Measurements from ENCODE around the gene WDR59. TPM values are rescaled to one million over a fixed set of nuclear protein-coding genes. Genes with fewer than 3 reads are reported as not detected.

Gene WDR59
- total and polyA plus RNA-seq, 2 donors (not counting 1 experiment from before 2014, with no cell fraction given): 52.6 to 127 TPM

GRCh38 chr16:74950511-74950910 is 34.4 kb downstream of the WDR59 start:
- no peaks in the 10 kb centered on the region for H3K9me3 ChIP-seq (ENCODE audit: control extremely low read depth in 1 of 3, control insufficient read depth in 2 of 3, insufficient read depth in 1 of 3, low read length in 2 of 3)
- no peak overlapping the region for H3K9ac ChIP-seq (ENCODE audit: low read length)
- H3K79me2 ChIP-seq (ENCODE audit: control insufficient read depth, insufficient read depth, low read length): no peaks in the 10 kb centered on the region
- no peak overlapping the region for H3K4me2 ChIP-seq (replicated peaks; ENCODE audit: low read depth, low read length, poor library complexity, severe bottlenecking)
- no peaks in the 10 kb centered on the region for H4K20me1 ChIP-seq (ENCODE audit: control insufficient read depth, insufficient read depth, low read length, poor library complexity, severe bottlenecking)
- no peak overlapping the region for H3K27ac ChIP-seq (ENCODE audit: low read length in 2 of 2)
- H3K36me3 ChIP-seq (replicated peaks in 1 of 2; ENCODE audit: control extremely low read depth in 1 of 2, control insufficient read depth in 1 of 2, extremely low read depth in 1 of 2, insufficient read depth in 2 of 2, low read length in 1 of 2): peaks cover 5 to 52% of the 10 kb centered on the region in 2 experiments
- TF ChIP-seq CTCF (IDR thresholded peaks at IDR 0.05): no peak
- no peak for TF ChIP-seq EZH2 (IDR thresholded peaks at IDR 0.05; ENCODE audit: borderline replicate concordance, insufficient read depth, low read depth, low read length, poor library complexity, severe bottlenecking)
- CTCF ChIA-PET: no interaction called here
- H3K4me1 ChIP-seq (ENCODE audit: control insufficient read depth in 2 of 2, insufficient read depth in 2 of 2, low read length in 2 of 2): no peaks in the 10 kb centered on the region
- no peaks in the 10 kb centered on the region for H3K4me1 Mint-ChIP-seq
- H3K4me3 ChIP-seq (ENCODE audit: control extremely low read depth in 1 of 5, extremely low read depth in 1 of 5, insufficient read depth in 1 of 5, low read depth in 2 of 5, low read length in 4 of 5): no peak overlapping the region
- H3K27ac Mint-ChIP-seq: no peak overlapping the region
- H3K4me3 Mint-ChIP-seq: no peak overlapping the region
- POLR2A ChIA-PET: no interaction called here
- 99% methylated on average over 7 of the region's 7 CpGs for WGBS (ENCODE audit: insufficient coverage)
- H2AFZ ChIP-seq (ENCODE audit: insufficient read depth, low read depth, low read length, poor library complexity, severe bottlenecking): no peak overlapping the region
- DNase-seq (no peak), ATAC-seq (ENCODE audit: low read depth) (no peak)
- no peaks in the 10 kb centered on the region for H3K27me3 ChIP-seq (replicated peaks in 1 of 4; ENCODE audit: control extremely low read depth in 1 of 4, control insufficient read depth in 3 of 4, insufficient read depth in 4 of 4, low read length in 3 of 4)
- H3K27me3 Mint-ChIP-seq: no peaks in the 10 kb centered on the region
- intact Hi-C loops (cut with micrococcal nuclease): no loop called here
- H3K9me3 Mint-ChIP-seq (ENCODE audit: insufficient read depth): no peaks in the 10 kb centered on the region

DNA sequence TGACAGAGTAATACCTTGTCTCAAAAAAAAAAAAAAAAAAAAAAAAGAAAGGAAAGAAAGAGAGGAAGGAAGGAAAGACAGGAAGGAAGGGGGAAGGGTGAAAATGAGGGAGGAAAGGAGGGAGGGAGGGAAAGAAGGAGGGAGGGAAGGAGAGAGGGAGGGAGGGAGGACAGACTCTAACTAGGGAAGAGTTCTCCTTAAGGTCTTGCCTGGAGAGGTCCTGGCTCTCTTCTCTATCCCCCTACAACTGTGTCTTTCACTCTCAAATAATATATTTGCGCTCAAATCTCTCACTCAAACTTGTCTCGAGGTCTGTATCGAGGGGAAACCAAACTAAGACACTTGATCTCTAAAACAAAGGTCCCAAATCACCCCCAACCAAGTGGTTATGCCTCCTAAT is 35.6 kb downstream of the WDR59 start:
- intact Hi-C loops (cut with micrococcal nuclease): no loop called here
- Mint-ChIP-seq H3K9me3 (ENCODE audit: insufficient read depth) (no peaks in the 10 kb centered on the region), H3K4me3 (no peak overlapping the region), H3K27me3 (no peaks in the 10 kb centered on the region), H3K27ac (no peak overlapping the region), H3K4me1 (no peaks in the 10 kb centered on the region)
- Histone ChIP-seq H3K4me1 (ENCODE audit: control insufficient read depth in 2 of 2, insufficient read depth in 2 of 2, low read length in 2 of 2) (no peaks in the 10 kb centered on the region), H3K27me3 (replicated peaks in 1 of 4; ENCODE audit: control extremely low read depth in 1 of 4, control insufficient read depth in 3 of 4, insufficient read depth in 4 of 4, low read length in 3 of 4) (no peaks in the 10 kb centered on the region), H3K4me2 (replicated peaks; ENCODE audit: low read depth, low read length, poor library complexity, severe bottlenecking) (no peak overlapping the region), H3K4me3 (ENCODE audit: control extremely low read depth in 1 of 5, extremely low read depth in 1 of 5, insufficient read depth in 1 of 5, low read depth in 2 of 5, low read length in 4 of 5) (no peak overlapping the region), H3K9ac (ENCODE audit: low read length) (no peak overlapping the region), H3K27ac (ENCODE audit: low read length in 2 of 2) (no peak overlapping the region), H3K36me3 (replicated peaks in 1 of 2; ENCODE audit: control extremely low read depth in 1 of 2, control insufficient read depth in 1 of 2, extremely low read depth in 1 of 2, insufficient read depth in 2 of 2, low read length in 1 of 2) (peaks cover 3 to 40% of the 10 kb centered on the region in 2 experiments), H2AFZ (ENCODE audit: insufficient read depth, low read depth, low read length, poor library complexity, severe bottlenecking) (no peak overlapping the region), H3K9me3 (ENCODE audit: control extremely low read depth in 1 of 3, control insufficient read depth in 2 of 3, insufficient read depth in 1 of 3, low read length in 2 of 3) (no peaks in the 10 kb centered on the region), H4K20me1 (ENCODE audit: control insufficient read depth, insufficient read depth, low read length, poor library complexity, severe bottlenecking) (no peaks in the 10 kb centered on the region), H3K79me2 (ENCODE audit: control insufficient read depth, insufficient read depth, low read length) (no peaks in the 10 kb centered on the region)
- 100% methylated on average over 1 of the region's 3 CpGs for WGBS (ENCODE audit: insufficient coverage)
- TF ChIP-seq CTCF (IDR thresholded peaks at IDR 0.05): no peak
- no peak for TF ChIP-seq EZH2 (IDR thresholded peaks at IDR 0.05; ENCODE audit: borderline replicate concordance, insufficient read depth, low read depth, low read length, poor library complexity, severe bottlenecking)
- ATAC-seq (ENCODE audit: low read depth): no peak
- ChIA-PET POLR2A (no interaction called here), CTCF (no interaction called here)
- no peak for DNase-seq
